ENCODE results near the gene ARHGEF25. TPM values are rescaled to one million over a fixed set of nuclear protein-coding genes. Genes with fewer than 3 reads are reported as not detected.

ARHGEF25 gene
- total and polyA plus RNA-seq, 2 donors from 2014 or later: 10.9 to 15.0 TPM

GRCh38 chr12:57604454-57604991, 6.7 kb upstream of the ARHGEF25 start, which contains the start of gene DTX3:
TSS of gene DTX3 (plus strand) at chr12:57604824. CDS start at chr12:57606518, 1,694 bp downstream.
- Histone ChIP-seq H3K36me3 (ENCODE audit: control insufficient read depth in 2 of 3, insufficient read depth in 3 of 3, low read length in 3 of 3) (peaks cover 0 to 21% (median 4%) of the 10 kb centered on the region in 3 donors), H3K9me3 (ENCODE audit: control insufficient read depth in 2 of 3, insufficient read depth in 1 of 3, low read length in 3 of 3) (no peaks in the 10 kb centered on the region), H3K27me3 (ENCODE audit: control insufficient read depth, insufficient read depth, low read length) (no peaks in the 10 kb centered on the region), H3K27ac (ENCODE audit: low read depth in 2 of 2, low read length in 2 of 2) (peak within 1 kb of the TSS; percentile 69 to 85), H3K4me1 (ENCODE audit: control insufficient read depth in 2 of 3, insufficient read depth in 2 of 3, low read depth in 1 of 3, low read length in 3 of 3) (peaks cover 0 to 6% (median 0%) of the 10 kb centered on the region in 3 donors), H3K4me3 (ENCODE audit: low read length in 3 of 3) (peak within 1 kb of the TSS; percentile 75 to 85 (median 82)), H3K9ac (ENCODE audit: low read length in 3 of 3) (peak within 1 kb of the TSS; percentile 72 to 88 (median 83))
- DNase-seq (peak in 3 of 5 donors; percentile 56 to 82 (median 78)), FAIRE-seq (no peak)
- no peak for TF ChIP-seq CTCF (IDR thresholded peaks at IDR 0.05; ENCODE audit: borderline replicate concordance, extremely low read depth, insufficient read depth)
- intact Hi-C loops (cut with DNase I): no loop called here

- intact Hi-C loops (cut with DNase I): no loop called here
- no peaks in the 10 kb centered on the region for H3K9me3 ChIP-seq (ENCODE audit: control insufficient read depth in 2 of 3, insufficient read depth in 1 of 3, low read length in 3 of 3)
- DNase-seq (peak in 3 of 5 donors; percentile 26 to 76 (median 58)), FAIRE-seq (no peak)
- peaks cover 0 to 14% (median 2%) of the 10 kb centered on the region in 3 donors for H3K36me3 ChIP-seq (ENCODE audit: control insufficient read depth in 2 of 3, insufficient read depth in 3 of 3, low read length in 3 of 3)
- H3K27ac ChIP-seq (ENCODE audit: low read depth in 2 of 2, low read length in 2 of 2): peak overlapping the region; percentile 56 to 69
- TF ChIP-seq CTCF (IDR thresholded peaks at IDR 0.05; ENCODE audit: borderline replicate concordance, extremely low read depth, insufficient read depth): no peak
- H3K27me3 ChIP-seq (ENCODE audit: control insufficient read depth, insufficient read depth, low read length): no peaks in the 10 kb centered on the region
- H3K4me3 ChIP-seq (ENCODE audit: low read length in 3 of 3): peak overlapping the region; percentile 58 to 75 (median 63)
- H3K4me1 ChIP-seq (ENCODE audit: control insufficient read depth in 2 of 3, insufficient read depth in 2 of 3, low read depth in 1 of 3, low read length in 3 of 3): peaks cover 0 to 6% (median 0%) of the 10 kb centered on the region in 3 donors
- peak overlapping the region; percentile 27 to 87 (median 72) for H3K9ac ChIP-seq (ENCODE audit: low read length in 3 of 3)
Observed at GRCh38 chr12:57604992-57605810, 6.0 kb upstream of the ARHGEF25 start.

GRCh38 chr12:57605811-57606311, 5.4 kb upstream of the ARHGEF25 start:
- no peak for TF ChIP-seq CTCF (IDR thresholded peaks at IDR 0.05; ENCODE audit: borderline replicate concordance, extremely low read depth, insufficient read depth)
- H3K4me1 ChIP-seq (ENCODE audit: control insufficient read depth in 2 of 3, insufficient read depth in 2 of 3, low read depth in 1 of 3, low read length in 3 of 3): peaks cover 0 to 6% (median 0%) of the 10 kb centered on the region in 3 donors
- FAIRE-seq (no peak), DNase-seq (no peak)
- H3K9me3 ChIP-seq (ENCODE audit: control insufficient read depth in 2 of 3, insufficient read depth in 1 of 3, low read length in 3 of 3): no peaks in the 10 kb centered on the region
- H3K36me3 ChIP-seq (ENCODE audit: control insufficient read depth in 2 of 3, insufficient read depth in 3 of 3, low read length in 3 of 3): peaks cover 0 to 7% (median 2%) of the 10 kb centered on the region in 3 donors
- H3K9ac ChIP-seq (ENCODE audit: low read length in 3 of 3): no peak overlapping the region
- peak overlapping the region in 1 of 3 donors; percentile 75 for H3K4me3 ChIP-seq (ENCODE audit: low read length in 3 of 3)
- H3K27ac ChIP-seq (ENCODE audit: low read depth in 2 of 2, low read length in 2 of 2): no peak overlapping the region
- no peaks in the 10 kb centered on the region for H3K27me3 ChIP-seq (ENCODE audit: control insufficient read depth, insufficient read depth, low read length)
- intact Hi-C loops (cut with DNase I): no loop called here

Measured in kidney (tissue), 14 donors.